Measurements from ENCODE around the gene STK32A.

STK32A gene

GRCh38 chr5:147287110-147287509 is 52.3 kb downstream of the STK32A start:
- DNase-seq (ENCODE audit: low spot score): no peak
- in situ Hi-C loops (cut with MboI; ENCODE audit: low pct_unique_long_range_greater_than_20kb, low sequenced_read_pairs, unreplicated experiment): no loop called here
- no peak for TF ChIP-seq CTCF (IDR thresholded peaks at IDR 0.05; ENCODE audit: extremely low read depth, insufficient read depth, missing control alignments)

GRCh38 chr5:147290261-147290660 is 55.4 kb downstream of the STK32A start:
- DNase-seq (ENCODE audit: low spot score): no peak
- TF ChIP-seq CTCF (IDR thresholded peaks at IDR 0.05; ENCODE audit: extremely low read depth, insufficient read depth, missing control alignments): no peak
- in situ Hi-C loops (cut with MboI; ENCODE audit: low pct_unique_long_range_greater_than_20kb, low sequenced_read_pairs, unreplicated experiment): no loop called here

- no peak for TF ChIP-seq CTCF (IDR thresholded peaks at IDR 0.05; ENCODE audit: extremely low read depth, insufficient read depth, missing control alignments)
- DNase-seq (ENCODE audit: low spot score): no peak
- in situ Hi-C loops (cut with MboI; ENCODE audit: low pct_unique_long_range_greater_than_20kb, low sequenced_read_pairs, unreplicated experiment): no loop called here
These were observed 68.4 kb downstream of the STK32A start for GRCh38 chr5:147303251-147303650.

DNA sequence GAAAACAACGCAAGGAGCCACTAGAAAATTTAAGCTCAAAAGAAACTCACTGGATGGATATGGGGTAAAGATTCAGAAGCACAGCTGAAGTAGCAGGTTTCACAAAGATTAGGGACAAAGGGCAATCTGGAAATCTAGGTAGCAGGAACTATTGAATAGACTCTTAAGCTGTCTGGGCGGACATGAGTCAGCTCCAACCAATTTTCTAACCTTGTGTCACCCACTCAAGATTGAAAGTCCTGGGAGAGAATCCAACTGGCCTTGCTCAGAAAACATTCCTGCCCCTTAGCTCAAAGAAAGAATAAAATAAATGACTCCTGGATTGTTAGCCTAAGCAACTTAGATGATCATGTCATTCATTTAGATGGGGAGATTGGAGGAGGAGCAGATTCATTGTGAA is 69.2 kb downstream of the STK32A start:
- no peak for DNase-seq (ENCODE audit: low spot score)
- in situ Hi-C loops (cut with MboI; ENCODE audit: low pct_unique_long_range_greater_than_20kb, low sequenced_read_pairs, unreplicated experiment): no loop called here
- no peak for TF ChIP-seq CTCF (IDR thresholded peaks at IDR 0.05; ENCODE audit: extremely low read depth, insufficient read depth, missing control alignments)

DNA sequence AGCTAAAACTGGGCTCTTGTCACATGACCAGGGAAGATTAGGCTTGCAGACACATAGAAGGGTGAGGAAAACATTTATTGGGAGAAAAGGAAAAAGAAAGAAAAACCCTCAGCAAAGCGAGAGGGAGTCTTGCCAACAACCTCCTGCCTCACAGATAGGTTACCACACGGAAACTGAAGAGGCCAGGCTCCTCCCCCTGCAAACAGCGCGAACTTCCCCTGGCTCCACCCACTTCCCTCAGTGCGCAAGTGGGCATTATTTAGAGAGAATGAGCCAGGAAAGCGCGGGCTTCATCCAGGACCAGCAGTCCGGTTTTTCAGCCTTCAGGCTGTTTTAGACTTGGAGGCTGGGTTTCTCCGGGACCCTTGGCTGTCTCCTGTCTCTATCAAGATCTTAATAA is 70.3 kb downstream of the STK32A start:
- no peak for DNase-seq (ENCODE audit: low spot score)
- no peak for TF ChIP-seq CTCF (IDR thresholded peaks at IDR 0.05; ENCODE audit: extremely low read depth, insufficient read depth, missing control alignments)
- in situ Hi-C loops (cut with MboI; ENCODE audit: low pct_unique_long_range_greater_than_20kb, low sequenced_read_pairs, unreplicated experiment): no loop called here

DNA sequence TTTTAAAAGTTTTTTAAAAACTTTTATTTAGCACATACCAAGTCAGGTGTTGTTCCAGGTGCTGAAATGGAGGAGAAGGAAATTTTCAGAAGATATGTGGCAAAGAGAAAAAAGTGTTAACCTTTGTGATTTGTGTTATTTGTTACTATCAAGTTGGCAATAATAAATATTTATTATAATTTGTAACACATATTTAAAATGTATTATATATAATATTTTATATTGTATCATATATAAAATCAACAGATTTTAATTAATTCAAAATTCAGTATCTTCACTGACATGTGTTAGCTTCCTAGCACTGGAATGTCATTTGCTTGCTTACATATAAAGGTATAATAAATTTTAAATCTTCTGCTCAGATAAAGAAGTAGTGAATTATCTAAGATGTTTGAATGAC is 71.5 kb downstream of the STK32A start:
- in situ Hi-C loops (cut with MboI; ENCODE audit: low pct_unique_long_range_greater_than_20kb, low sequenced_read_pairs, unreplicated experiment): no loop called here
- no peak for TF ChIP-seq CTCF (IDR thresholded peaks at IDR 0.05; ENCODE audit: extremely low read depth, insufficient read depth, missing control alignments)
- no peak for DNase-seq (ENCODE audit: low spot score)

DNA sequence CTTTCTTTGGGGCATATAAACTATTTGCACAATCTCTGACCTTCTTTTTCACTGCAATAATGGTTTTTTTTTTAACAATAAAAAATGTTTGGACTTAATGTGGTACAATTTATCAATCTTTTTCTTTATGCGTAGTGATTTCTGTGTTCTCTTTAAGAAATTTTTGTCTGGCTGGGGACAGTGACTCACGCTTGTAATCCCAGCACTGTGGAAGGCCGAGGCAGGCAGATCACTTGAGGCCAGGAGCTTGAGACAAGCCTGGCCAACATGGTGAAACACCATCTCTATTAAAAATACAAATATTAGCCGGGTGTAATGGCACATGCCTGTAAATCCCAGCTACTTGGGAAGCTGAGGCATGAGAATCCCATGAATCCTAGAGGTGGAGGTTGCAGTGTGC is 72.3 kb downstream of the STK32A start:
- no peak for DNase-seq (ENCODE audit: low spot score)
- in situ Hi-C loops (cut with MboI; ENCODE audit: low pct_unique_long_range_greater_than_20kb, low sequenced_read_pairs, unreplicated experiment): no loop called here
- no peak for TF ChIP-seq CTCF (IDR thresholded peaks at IDR 0.05; ENCODE audit: extremely low read depth, insufficient read depth, missing control alignments)
